Hepatocyte (in vitro differentiated cells): Measurements from ENCODE around the gene OSBPL10.

Experiments used
- CTCF ChIP-seq: fragments of 200-600 bp; sonication (generic); IDR thresholded peaks from 2 replicates; pipeline ENCODE4 v1.5.1; 2016; ENCODE audit warnings: antibody characterized with exemption, mild to moderate bottlenecking; ENCODE audit not compliant: poor library complexity
- EZH2 ChIP-seq: fragments of 200-600 bp; sonication (generic); IDR thresholded peaks from 2 replicates; pipeline ENCODE4 v1.6.1; 2016; ENCODE audit warnings: antibody characterized with exemption, mild to moderate bottlenecking, borderline replicate concordance

GRCh38 chr3:32021748-32022147 lies 40.7 kb upstream of the OSBPL10 start:
- TF ChIP-seq CTCF = no peak
- no peak for TF ChIP-seq EZH2
